ENCODE measurements around the gene FAM171A1.

GRCh38 chr10:15306735-15307280 lies 64.3 kb downstream of the FAM171A1 start:
- no peak for TF ChIP-seq GATA2 (IDR thresholded peaks at IDR 0.05; ENCODE audit: low read depth, low read length)
- TF ChIP-seq GATA3 (IDR thresholded peaks at IDR 0.05; ENCODE audit: low read depth, low read length), result no peak
